A549 (cell line): ENCODE data around the gene RCAN3. TPM values are rescaled to one million over a fixed set of nuclear protein-coding genes. Genes with fewer than 3 reads are reported as not detected.

Experiments used
- ATAC-seq, 2 experiments: fragments of 200-7000 bp in 1 of 2; fragments of >200 bp in 1 of 2; cut with Nextera tagmentation in 1 of 2; cut with Tn5 transposase in 1 of 2; 3 replicates each; pipeline versions ENCODE4 v1.8.0 to v1.9.1; 2018 to 2020; ENCODE audit warnings: mild to moderate bottlenecking in 1 of 2, moderate library complexity in 1 of 2
- CTCF ChIA-PET: fragments of 300-600 bp; sonication (Branson Sonifier 250); formaldehyde crosslinking; extraction: SDS; loops from one replicate; lab custom pipeline; 2021; ENCODE audit warnings: antibody characterized with exemption, inconsistent platforms; lab: Yijun Ruan, JAX
- POLR2A ChIA-PET: fragments of 350-600 bp; formaldehyde crosslinking; extraction: SDS; loops from one replicate; lab custom pipeline; 2021; ENCODE audit warnings: antibody characterized with exemption, inconsistent platforms; lab: Yijun Ruan, JAX
- DNase-seq, 2 experiments: peaks; one replicate each; pipeline versions ENCODE4 v3.0.0 to v3.0.0-alpha.2; 2011 to 2016; ENCODE audit warnings: low read depth in 1 of 2, low spot score in 1 of 2
- FAIRE-seq: peaks from 2 replicates; lab custom pipeline; 2011; peaks lifted over from hg19 to GRCh38; lab: Jason Lieb, UNC
- H3K27ac ChIP-seq, 2 experiments: fragments of >200 bp; sonication (Bioruptor Twin); formaldehyde crosslinking; 3 replicates each; pipeline ENCODE4 v1.5.1; 2016 to 2017
- H3K4me1 ChIP-seq: fragments of >200 bp; sonication (Bioruptor Twin); formaldehyde crosslinking; 3 replicates; pipeline ENCODE4 v1.6.1; 2016
- H3K4me2 ChIP-seq: fragments of >200 bp; sonication (Bioruptor Twin); formaldehyde crosslinking; 3 replicates; pipeline ENCODE4 v1.6.1; 2016
- H3K4me3 ChIP-seq: fragments of >200 bp; sonication (Bioruptor Twin); formaldehyde crosslinking; 3 replicates; pipeline ENCODE4 v1.5.1; 2016
- H3K9me3 ChIP-seq: fragments of >200 bp; sonication (Bioruptor Twin); formaldehyde crosslinking; 3 replicates; pipeline ENCODE4 v1.6.1; 2016
- BCL3 ChIP-seq: fragments of >200 bp; sonication (Bioruptor Twin); formaldehyde crosslinking; IDR thresholded peaks from 3 replicates; pipeline ENCODE4 v1.6.1; 2016
- CHD4 ChIP-seq: fragments of 200-600 bp; sonication (generic); IDR thresholded peaks from 2 replicates; pipeline ENCODE4 v1.6.1; 2016; ENCODE audit warnings: antibody characterized with exemption, mild to moderate bottlenecking, borderline replicate concordance
- E2F6 ChIP-seq: IDR thresholded peaks from 2 replicates; pipeline ENCODE4 v1.6.1; 2012; ENCODE audit warnings: low read depth, borderline replicate concordance
- EP300 ChIP-seq, 2 experiments: fragments of >200 bp; sonication (Bioruptor Twin); formaldehyde crosslinking; IDR thresholded peaks; 2 replicates in 1 of 2; 3 replicates in 1 of 2; pipeline ENCODE4 v1.6.1; 2016 to 2017
- FOSB ChIP-seq: fragments of 250-450 bp; sonication (Bioruptor Pico); IDR thresholded peaks from 2 replicates; pipeline ENCODE4 v1.5.0; 2020; ENCODE audit warnings: mild to moderate bottlenecking, moderate library complexity
- FOSL2 ChIP-seq, 2 experiments: fragments of 450-650 bp in 1 of 2; fragments of >200 bp in 1 of 2; sonication (Bioruptor Twin) in 1 of 2; formaldehyde crosslinking; IDR thresholded peaks; 2 replicates each; pipeline versions ENCODE4 v1.5.0 to v1.6.1; 2016 to 2020; ENCODE audit warnings: mild to moderate bottlenecking in 1 of 2, moderate library complexity in 1 of 2
- GATA3 ChIP-seq: IDR thresholded peaks from 2 replicates; pipeline ENCODE4 v1.6.1; 2012; ENCODE audit warnings: borderline replicate concordance
- HES2 ChIP-seq: fragments of >200 bp; sonication (Bioruptor Twin); formaldehyde crosslinking; IDR thresholded peaks from 2 replicates; pipeline ENCODE4 v1.6.1; 2016
- HMGXB4 ChIP-seq: fragments of 250-450 bp; sonication (Bioruptor Pico); IDR thresholded peaks from 2 replicates; pipeline ENCODE4 v1.5.0; 2021; ENCODE audit warnings: mild to moderate bottlenecking, moderate library complexity, borderline replicate concordance
- JUN ChIP-seq, 2 experiments: fragments of >200 bp; sonication (Bioruptor Twin); formaldehyde crosslinking; IDR thresholded peaks; 2 replicates in 1 of 2; 3 replicates in 1 of 2; pipeline ENCODE4 v1.6.1; 2016 to 2017
- JUNB ChIP-seq: fragments of >200 bp; sonication (Bioruptor Twin); formaldehyde crosslinking; IDR thresholded peaks from 2 replicates; pipeline ENCODE4 v1.6.1; 2016
- NPAS2 ChIP-seq: fragments of 250-450 bp; sonication (Bioruptor Pico); IDR thresholded peaks from 2 replicates; pipeline ENCODE4 v1.8.0; 2022; ENCODE audit warnings: mild to moderate bottlenecking, moderate library complexity, borderline replicate concordance
- PHF8 ChIP-seq: fragments of 200-600 bp; sonication (generic); IDR thresholded peaks from 2 replicates; pipeline ENCODE4 v1.6.1; 2016; ENCODE audit warnings: low read depth, mild to moderate bottlenecking, antibody characterized with exemption, moderate library complexity, borderline replicate concordance
- RAD21 ChIP-seq, 2 experiments: fragments of >200 bp in 1 of 2; sonication (Bioruptor Twin) in 1 of 2; formaldehyde crosslinking in 1 of 2; IDR thresholded peaks in 1 of 2; conservative IDR thresholded peaks in 1 of 2; 2 replicates in 1 of 2; 3 replicates in 1 of 2; pipeline ENCODE4 v1.6.1; 2012 to 2018; ENCODE audit warnings: inconsistent platforms in 1 of 2
- REST ChIP-seq: fragments of 200-600 bp; sonication (generic); IDR thresholded peaks from 2 replicates; pipeline ENCODE4 v1.6.1; 2016; ENCODE audit warnings: antibody characterized with exemption, mild to moderate bottlenecking, moderate library complexity
- RNF2 ChIP-seq: fragments of 200-600 bp; sonication (generic); IDR thresholded peaks from 2 replicates; pipeline ENCODE4 v1.6.1; 2016; ENCODE audit warnings: low read depth, mild to moderate bottlenecking, antibody characterized with exemption, moderate library complexity, borderline replicate concordance
- ZFP36 ChIP-seq: fragments of 450-650 bp; IDR thresholded peaks from 2 replicates; pipeline ENCODE4 v1.6.1; 2014; ENCODE audit warnings: borderline replicate concordance; ENCODE audit not compliant: partially characterized antibody
- WGBS: methylation state at CpG from one replicate; pipeline ENCODE4 v1.1.6; 2017; ENCODE audit errors: missing lambda C conversion rate; 5-methylcytosine and 5-hydroxymethylcytosine counted together
- polyA plus RNA-seq, 4 experiments: library from polyadenylated mRNA; depleted of rRNA in 3 of 4; stranded (reverse); fragments of >200 nt; fragmentation: RNase III in 1 of 4; extraction: RNeasy Plus Mini Kit Qiagen cat#74134 plus additional on column Dnase treatment in 1 of 4; gene quantifications; 2 replicates in 3 of 4; 3 replicates in 1 of 4; pipeline ENCODE4 v1.2.3, GENCODE V29; 2011 to 2017

RCAN3 gene
- polyA plus RNA-seq, 2 of the 4 experiments (the other 2 are of a cell fraction) = 7.4 to 14.6 TPM

- TF ChIP-seq PHF8 (peak; percentile 52; the same call in 1 of the 2 replicates), HMGXB4 (no peak), FOSL2 (IDR thresholded peaks at IDR 0.05) (no peak), FOSL2 (CRISPR knock-in tag; IDR thresholded peaks at IDR 0.05) (no peak), REST (no peak), BCL3 (0 out of 3 replicates have a peak, but pooled peaks have one; percentile 6), RNF2 (no peak)
- TF ChIP-seq, all 56 proteins: peak for 4
Measured at GRCh38 chr1:24502065-24502708, 449 bp upstream of the RCAN3 start (continued).

- Histone ChIP-seq H3K9me3 (no peaks in the 10 kb centered on the region), H3K4me2 (peak overlapping the region; percentile 94), H3K4me3 (peak overlapping the region; percentile 68), H3K27ac (peak overlapping the region; percentile 86 to 98), H3K4me1 (peaks cover 20% of the 10 kb centered on the region)
- CTCF ChIA-PET = interaction anchor here (1.2 kb wide), 1 partner anchor 13 kb away, joined by 3 read pairs; no protein-coding TSS in a partner anchor
- TF ChIP-seq JUN (IDR thresholded peaks at IDR 0.05) (peak in 1 of 2 experiments; percentile 20; a peak in 1 of 5 replicates), RAD21 (conservative IDR thresholded peaks at IDR 0.05 in 1 of 2, IDR thresholded peaks at IDR 0.05 in 1 of 2) (no peak)
- FAIRE-seq = no peak
- POLR2A ChIA-PET = interaction anchor here (1.0 to 2.3 kb wide), 4 partner anchors 10 to 88 kb away, joined by 3 to 14 read pairs (median 4); partner anchors contain the start of genes NIPAL3 and STPG1
- DNase-seq = peak; percentile 4 to 33
- ATAC-seq = no peak; a peak in 1 of 6 replicates
- WGBS = 1% methylated on average over 35 of the region's 53 CpGs
Measured at GRCh38 chr1:24503059-24503751, 569 bp downstream of the RCAN3 start.

GRCh38 chr1:24503870-24504523, 1.4 kb downstream of the RCAN3 start:
- Histone ChIP-seq H3K9me3 (no peaks in the 10 kb centered on the region), H3K4me3 (peak overlapping the region; percentile 68), H3K4me2 (peak overlapping the region; percentile 94), H3K27ac (peak overlapping the region; percentile 86 to 98), H3K4me1 (peaks cover 20% of the 10 kb centered on the region)
- ATAC-seq = no peak
- FAIRE-seq = no peak
- no peak for DNase-seq
- no peak for TF ChIP-seq HES2
- TF ChIP-seq NPAS2 (CRISPR knock-in tag) = no peak
- TF ChIP-seq FOSB = no peak
- TF ChIP-seq E2F6 = no peak
- no peak for TF ChIP-seq GATA3
- no peak for TF ChIP-seq CHD4
- TF ChIP-seq EP300 (IDR thresholded peaks at IDR 0.05) = no peak
- no peak for TF ChIP-seq JUNB
- TF ChIP-seq ZFP36 = no peak
- ChIA-PET CTCF (interaction anchor here (1.5 kb wide), 1 partner anchor 83 kb away, joined by 4 read pairs; no protein-coding TSS in a partner anchor), POLR2A (no interaction called here)
- 76% methylated on average over 7 of the region's 7 CpGs for whole genome bisulfite sequencing
